BE2C (cell line): ENCODE measurements around the gene GNG7.
"Not testable (repeated sequence)": the region's sequence is repeated elsewhere in the genome, so short reads cannot be mapped to it uniquely, and the experiment has no call there.

Source experiments
- DNase-seq: peaks from one replicate; pipeline ENCODE4 v3.0.0-alpha.2; 2020
- H3K27me3 ChIP-seq: fragments of 250-450 bp; sonication (Bioruptor Pico); 2 replicates; pipeline ENCODE4 v1.5.1; 2020; ENCODE audit warnings: mild to moderate bottlenecking
- H3K36me3 ChIP-seq: fragments of 250-450 bp; sonication (Bioruptor Pico); 2 replicates; pipeline ENCODE4 v1.5.1; 2020; ENCODE audit warnings: mild to moderate bottlenecking
- H3K4me1 ChIP-seq: fragments of 250-450 bp; sonication (Bioruptor Pico); 2 replicates; pipeline ENCODE4 v1.5.1; 2020
- H3K4me3 ChIP-seq: 2 replicates; pipeline ENCODE4 v1.5.1; 2011; ENCODE audit warnings: low read depth, low read length
- H3K9me3 ChIP-seq: fragments of 250-450 bp; sonication (Bioruptor Pico); 2 replicates; pipeline ENCODE4 v1.5.1; 2020
- TF ChIP-seq, protein P1 (sequence below): IDR thresholded peaks from 2 replicates; pipeline ENCODE4 v1.5.1; 2012; ENCODE audit warnings: mild to moderate bottlenecking, low read depth, low read length

GNG7 gene

GRCh38 chr19:2476451-2477140 lies 225.9 kb downstream of the GNG7 start:
- TF ChIP-seq, protein P1, sequence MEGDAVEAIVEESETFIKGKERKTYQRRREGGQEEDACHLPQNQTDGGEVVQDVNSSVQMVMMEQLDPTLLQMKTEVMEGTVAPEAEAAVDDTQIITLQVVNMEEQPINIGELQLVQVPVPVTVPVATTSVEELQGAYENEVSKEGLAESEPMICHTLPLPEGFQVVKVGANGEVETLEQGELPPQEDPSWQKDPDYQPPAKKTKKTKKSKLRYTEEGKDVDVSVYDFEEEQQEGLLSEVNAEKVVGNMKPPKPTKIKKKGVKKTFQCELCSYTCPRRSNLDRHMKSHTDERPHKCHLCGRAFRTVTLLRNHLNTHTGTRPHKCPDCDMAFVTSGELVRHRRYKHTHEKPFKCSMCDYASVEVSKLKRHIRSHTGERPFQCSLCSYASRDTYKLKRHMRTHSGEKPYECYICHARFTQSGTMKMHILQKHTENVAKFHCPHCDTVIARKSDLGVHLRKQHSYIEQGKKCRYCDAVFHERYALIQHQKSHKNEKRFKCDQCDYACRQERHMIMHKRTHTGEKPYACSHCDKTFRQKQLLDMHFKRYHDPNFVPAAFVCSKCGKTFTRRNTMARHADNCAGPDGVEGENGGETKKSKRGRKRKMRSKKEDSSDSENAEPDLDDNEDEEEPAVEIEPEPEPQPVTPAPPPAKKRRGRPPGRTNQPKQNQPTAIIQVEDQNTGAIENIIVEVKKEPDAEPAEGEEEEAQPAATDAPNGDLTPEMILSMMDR = no peak
- Histone ChIP-seq H3K36me3 (no peaks in the 10 kb centered on the region), H3K9me3 (no peaks in the 10 kb centered on the region), H3K27me3 (peaks cover 15% of the 10 kb centered on the region), H3K4me3 (peak overlapping the region; percentile 89), H3K4me1 (no peaks in the 10 kb centered on the region)
- DNase-seq = peak; percentile 38

DNA sequence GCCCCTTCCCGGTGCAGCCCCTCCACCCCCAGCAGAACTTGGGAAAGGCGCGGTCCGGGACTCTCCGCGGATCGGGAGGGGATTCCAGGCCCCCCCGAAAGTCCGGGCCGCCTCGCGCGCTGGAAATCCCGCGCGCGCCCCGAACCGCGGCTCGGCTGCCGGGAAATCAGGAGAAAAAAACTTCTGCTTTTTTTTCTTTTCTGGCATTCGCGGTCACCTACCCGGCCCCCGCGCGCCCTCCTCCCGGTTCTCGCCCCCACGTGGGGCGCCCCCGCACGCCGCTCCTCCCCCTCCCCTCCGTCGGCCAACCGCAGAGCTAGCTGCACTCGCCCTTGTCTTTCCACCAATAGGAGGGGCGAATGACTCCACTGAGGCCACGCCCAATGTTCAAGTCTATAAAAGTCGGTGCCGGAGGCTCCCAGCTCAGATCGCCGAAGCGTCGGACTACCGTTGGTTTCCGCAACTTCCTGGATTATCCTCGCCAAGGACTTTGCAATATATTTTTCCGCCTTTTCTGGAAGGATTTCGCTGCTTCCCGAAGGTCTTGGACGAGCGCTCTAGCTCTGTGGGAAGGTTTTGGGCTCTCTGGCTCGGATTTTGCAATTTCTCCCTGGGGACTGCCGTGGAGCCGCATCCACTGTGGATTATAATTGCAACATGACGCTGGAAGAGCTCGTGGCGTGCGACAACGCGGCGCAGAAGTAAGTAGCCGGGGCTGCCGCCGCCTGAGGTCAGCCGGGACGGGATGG lies 226.6 kb downstream of the GNG7 start, which contains the start of gene GADD45B:
Gene GADD45B, plus strand, starts transcription at position 426 of the 749 bp plus-strand sequence. Its CDS starts 232 bp downstream, at position 658.
- Histone ChIP-seq H3K4me1 (no peaks in the 10 kb centered on the region), H3K27me3 (peaks cover 15% of the 10 kb centered on the region), H3K4me3 (peak within 1 kb of the TSS; percentile 89), H3K9me3 (no peaks in the 10 kb centered on the region), H3K36me3 (no peaks in the 10 kb centered on the region)
- TF ChIP-seq, protein P1 = no peak
- DNase-seq = peak; percentile 97

DNA sequence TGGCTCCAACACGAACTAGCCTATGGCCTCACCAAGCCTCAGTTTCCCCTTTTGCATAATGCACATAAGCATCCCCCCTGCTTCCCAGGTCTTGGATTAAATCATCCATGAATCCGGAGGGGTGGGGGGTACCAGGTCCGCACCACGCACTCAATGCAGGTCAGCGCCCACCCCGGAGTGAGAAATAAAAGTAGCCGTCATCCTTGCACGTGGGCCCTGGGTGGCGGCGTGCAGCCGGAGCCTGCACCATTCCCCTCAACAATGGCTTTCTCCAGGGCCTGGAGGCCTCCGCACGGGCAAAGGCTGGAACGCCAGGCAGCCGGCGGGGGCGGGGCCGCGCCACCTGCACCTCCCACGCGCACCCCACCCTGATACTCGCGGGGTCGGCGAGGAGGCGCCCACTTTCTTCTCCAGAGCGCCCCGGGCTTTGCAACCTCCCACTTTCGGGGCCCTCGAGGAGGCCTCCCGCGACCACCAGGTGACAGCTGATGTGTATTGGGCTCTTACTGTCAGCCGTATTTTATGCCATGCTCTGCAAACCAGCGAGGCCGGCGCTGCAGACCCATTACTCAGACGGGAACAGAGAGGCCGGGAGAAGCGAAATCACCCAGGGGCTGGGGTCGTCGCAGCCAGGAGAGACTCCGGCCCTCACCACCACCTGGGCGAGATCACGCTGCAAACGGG lies 227.3 kb downstream of the GNG7 start:
- no peaks in the 10 kb centered on the region for H3K4me1 ChIP-seq
- peaks cover 15% of the 10 kb centered on the region for H3K27me3 ChIP-seq
- H3K36me3 ChIP-seq = no peaks in the 10 kb centered on the region
- DNase-seq = peak; percentile 66
- peak overlapping the region; percentile 89 for H3K4me3 ChIP-seq
- no peaks in the 10 kb centered on the region for H3K9me3 ChIP-seq
- TF ChIP-seq, protein P1 = no peak

- TF ChIP-seq, protein P1 = peak; percentile 83
- Histone ChIP-seq H3K9me3 (no peaks in the 10 kb centered on the region), H3K4me1 (no peaks in the 10 kb centered on the region), H3K27me3 (peaks cover 15% of the 10 kb centered on the region), H3K4me3 (peak overlapping the region; percentile 89), H3K36me3 (no peaks in the 10 kb centered on the region)
- DNase-seq = peak; percentile 96
Observed at GRCh38 chr19:2474232-2475017, 228.1 kb downstream of the GNG7 start.

DNA sequence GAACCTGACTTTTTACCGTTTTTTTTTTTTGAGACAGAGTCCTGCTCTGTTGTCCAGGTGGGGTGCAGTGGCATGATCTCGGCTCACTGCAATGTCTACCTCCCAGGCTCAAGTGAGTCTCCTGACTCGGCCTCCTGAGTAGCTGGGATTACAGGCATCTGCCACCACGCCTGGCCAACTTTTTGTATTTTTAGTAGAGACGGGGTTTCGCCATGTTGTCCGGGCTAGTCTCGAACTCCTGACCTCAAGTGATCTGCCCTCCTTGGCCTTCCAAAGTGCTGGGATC lies 232.6 kb downstream of the GNG7 start:
- not testable (repeated sequence) for H3K9me3 ChIP-seq, H3K36me3 ChIP-seq, H3K27me3 ChIP-seq, H3K4me1 ChIP-seq, H3K4me3 ChIP-seq, DNase-seq
